ENCODE data around the gene SLC22A31.

SLC22A31 gene

GRCh38 chr16:89152831-89153700 is 47.3 kb downstream of the SLC22A31 start:
- TF ChIP-seq CTCF (IDR thresholded peaks at IDR 0.05; ENCODE audit: control insufficient read depth, insufficient read depth, low read depth, low read length, missing control alignments): no peak
- no peak for DNase-seq (ENCODE audit: low read depth)
- no peak overlapping the region for H3K4me3 ChIP-seq (ENCODE audit: control insufficient read depth, low read depth, low read length)

DNA sequence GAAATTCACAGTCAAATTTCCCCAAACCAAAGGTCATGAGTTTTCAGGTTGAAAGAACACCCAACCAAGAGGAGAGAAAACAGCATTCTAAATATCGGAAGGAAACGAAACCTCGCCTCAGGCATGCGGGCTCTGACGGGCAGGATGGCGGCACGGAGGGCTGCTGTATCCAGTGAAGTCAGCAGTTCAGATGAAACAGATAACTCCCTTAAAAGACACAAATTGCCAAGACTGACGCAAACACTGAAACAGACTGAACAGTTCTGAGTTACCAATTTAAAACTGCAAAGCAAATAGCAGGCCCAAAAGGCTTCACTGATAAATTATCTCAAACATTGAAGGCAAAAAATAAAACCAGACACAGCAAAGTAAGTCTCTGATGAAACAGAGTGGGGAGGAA is 49.4 kb downstream of the SLC22A31 start:
- TF ChIP-seq CTCF (IDR thresholded peaks at IDR 0.05; ENCODE audit: control insufficient read depth, insufficient read depth, low read depth, low read length, missing control alignments): no peak
- DNase-seq (ENCODE audit: low read depth): no peak
- no peak overlapping the region for H3K4me3 ChIP-seq (ENCODE audit: control insufficient read depth, low read depth, low read length)

GRCh38 chr16:89150090-89150835 is 50.1 kb downstream of the SLC22A31 start:
- TF ChIP-seq CTCF (IDR thresholded peaks at IDR 0.05; ENCODE audit: control insufficient read depth, insufficient read depth, low read depth, low read length, missing control alignments): no peak
- no peak for DNase-seq (ENCODE audit: low read depth)
- H3K4me3 ChIP-seq (ENCODE audit: control insufficient read depth, low read depth, low read length): no peak overlapping the region

GRCh38 chr16:89149386-89149785 is 51.0 kb downstream of the SLC22A31 start:
- DNase-seq (ENCODE audit: low read depth): no peak
- no peak overlapping the region for H3K4me3 ChIP-seq (ENCODE audit: control insufficient read depth, low read depth, low read length)
- no peak for TF ChIP-seq CTCF (IDR thresholded peaks at IDR 0.05; ENCODE audit: control insufficient read depth, insufficient read depth, low read depth, low read length, missing control alignments)

- TF ChIP-seq CTCF (IDR thresholded peaks at IDR 0.05; ENCODE audit: control insufficient read depth, insufficient read depth, low read depth, low read length, missing control alignments): no peak
- no peak overlapping the region for H3K4me3 ChIP-seq (ENCODE audit: control insufficient read depth, low read depth, low read length)
- DNase-seq (ENCODE audit: low read depth): no peak
Measured at GRCh38 chr16:89147085-89147817, 53.1 kb downstream of the SLC22A31 start.

DNA sequence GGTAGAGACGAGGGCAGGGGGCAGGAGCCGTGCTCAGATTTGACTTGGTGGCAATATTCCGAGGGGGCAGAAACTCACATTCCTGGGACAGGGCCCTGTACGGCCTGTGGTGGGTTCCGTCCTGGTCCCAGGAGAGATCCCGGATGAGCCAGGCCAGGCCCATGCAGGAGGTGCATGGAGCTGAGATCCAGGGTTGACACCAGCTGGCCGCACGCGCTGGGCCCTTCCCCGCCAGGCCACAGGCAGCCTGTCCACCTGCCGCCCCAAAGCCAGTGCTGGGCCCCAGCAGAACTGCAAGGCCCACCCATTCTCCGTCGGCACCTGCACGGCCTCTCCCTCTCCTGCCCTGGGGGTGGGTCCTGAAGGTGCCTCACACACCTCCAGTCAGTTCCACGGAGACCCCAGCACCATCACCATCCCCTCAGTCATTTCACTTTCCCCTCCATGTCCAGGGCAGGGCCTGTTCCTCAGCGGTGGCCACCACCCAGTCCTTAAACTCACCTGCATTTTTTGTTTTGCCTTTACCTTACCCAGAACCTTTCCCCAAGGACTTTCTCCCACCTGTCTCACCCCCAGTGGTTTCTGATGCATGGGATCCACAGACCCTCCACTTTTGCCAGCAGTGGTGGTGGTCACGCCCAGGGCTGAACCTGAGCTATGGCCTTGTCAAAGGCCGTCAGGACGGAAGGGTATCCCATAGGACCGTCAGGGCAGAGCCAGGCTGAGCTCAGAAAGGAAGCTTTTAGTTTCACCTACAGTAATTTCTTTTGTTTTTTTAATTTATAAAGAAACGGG is 53.9 kb downstream of the SLC22A31 start:
- no peak overlapping the region for H3K4me3 ChIP-seq (ENCODE audit: control insufficient read depth, low read depth, low read length)
- no peak for DNase-seq (ENCODE audit: low read depth)
- TF ChIP-seq CTCF (IDR thresholded peaks at IDR 0.05; ENCODE audit: control insufficient read depth, insufficient read depth, low read depth, low read length, missing control alignments): no peak

All from AG09309 (cell line).